Head of caudate nucleus (tissue), 42 donors: ENCODE data around the gene NOL7.

Source experiments
- DNase-seq, 42 donors: peaks; one replicate each; pipeline versions ENCODE4 v3.0.0 to v3.0.0-alpha.2; 2020 to 2021; ENCODE audit warnings: mixed read lengths in 7 of 42
- intact Hi-C: fragments of 100-400 bp; cut with DNase I; formaldehyde crosslinking; loops from one replicate; pipeline ENCODE4 v1.15.0; 2022

Gene NOL7

DNA sequence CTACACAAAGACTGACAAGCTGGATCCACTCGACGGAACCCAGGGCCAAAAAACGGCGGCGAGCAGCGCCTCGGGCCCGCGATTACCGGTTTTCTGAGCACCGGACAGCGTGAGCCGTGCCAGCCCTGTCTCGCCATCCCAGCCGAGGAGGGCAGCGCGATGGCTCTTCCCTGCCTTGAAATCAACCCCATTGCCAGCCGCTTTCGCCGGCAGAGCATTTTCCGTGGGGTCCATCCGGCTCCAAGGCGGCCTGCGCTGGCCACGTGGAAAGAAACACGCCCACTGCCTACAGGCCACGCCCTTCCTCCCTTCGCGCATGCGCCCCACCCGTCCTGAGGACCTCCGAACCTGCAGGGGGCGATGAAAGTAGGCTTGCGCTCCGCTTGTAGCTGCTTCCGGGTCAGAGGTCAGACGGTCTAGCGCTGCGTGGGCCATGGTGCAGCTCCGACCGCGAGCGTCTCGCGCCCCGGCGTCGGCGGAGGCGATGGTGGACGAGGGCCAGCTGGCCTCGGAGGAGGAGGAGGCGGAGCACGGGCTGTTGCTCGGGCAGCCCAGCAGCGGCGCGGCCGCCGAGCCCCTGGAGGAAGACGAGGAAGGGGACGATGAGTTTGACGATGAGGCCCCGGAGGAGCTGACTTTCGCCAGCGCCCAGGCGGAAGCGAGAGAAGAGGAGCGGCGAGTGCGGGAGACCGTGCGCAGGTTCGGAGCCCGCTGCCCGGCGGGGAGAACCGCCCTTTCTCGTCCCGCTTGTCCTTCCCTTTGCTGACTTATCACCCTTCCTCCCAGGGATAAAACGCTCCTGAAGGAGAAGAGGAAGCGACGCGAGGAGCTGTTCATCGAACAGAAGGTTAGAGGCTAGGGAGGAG lies at the start of gene NOL7:
Gene NOL7 (plus strand): TSS at position 410 of the 866 bp plus-strand sequence. CDS start 24 bp downstream, at position 434.
- DNase-seq, result peak; percentile 93 to 99 (median 97)
- intact Hi-C loops, result loop anchor here (1.0 to 5.0 kb wide), 3 partner anchors 41 to 197 kb away; partner anchors contain the start of genes MCUR1, RANBP9 and SIRT5

DNA sequence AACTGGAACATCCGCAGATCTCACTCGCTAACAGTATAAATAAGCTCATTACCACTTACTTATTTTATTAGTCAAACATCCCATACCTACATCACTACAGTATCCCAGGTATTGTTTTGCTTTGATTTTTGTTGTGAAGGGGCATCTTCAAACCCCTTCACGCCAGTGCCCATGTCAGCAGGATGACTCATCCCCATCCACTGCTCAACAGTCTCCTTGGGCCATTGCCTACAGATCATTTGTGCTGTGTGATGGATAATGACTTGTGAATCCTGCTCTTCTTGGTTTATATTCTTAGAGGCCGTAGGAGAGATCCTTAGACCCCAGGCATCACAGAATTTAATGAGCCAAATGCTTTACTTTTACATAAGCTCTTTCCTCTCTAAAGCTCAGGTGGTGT lies 49.2 kb upstream of the NOL7 start:
- DNase-seq, result no peak
- intact Hi-C loops, result no loop called here

DNA sequence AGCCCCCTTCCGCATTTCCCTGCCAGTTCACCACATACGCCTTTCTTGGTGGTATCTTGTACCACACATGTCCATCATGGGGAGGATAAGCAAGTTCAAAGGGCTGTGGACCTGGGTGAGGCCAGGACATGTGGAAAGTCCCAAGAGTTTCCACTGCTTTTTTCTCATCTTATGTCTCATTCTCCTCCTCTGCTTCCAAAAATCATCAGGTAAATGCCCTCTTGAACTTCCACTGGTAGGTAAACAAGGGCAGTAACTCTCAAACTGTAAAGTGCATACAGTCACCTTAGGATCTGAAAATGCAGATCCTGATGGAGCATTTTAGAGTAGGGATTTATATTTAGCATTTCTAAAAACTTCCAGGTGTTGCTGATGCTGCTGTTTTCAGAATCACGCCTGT lies 48.6 kb upstream of the NOL7 start:
- intact Hi-C loops, result no loop called here
- no peak for DNase-seq

DNA sequence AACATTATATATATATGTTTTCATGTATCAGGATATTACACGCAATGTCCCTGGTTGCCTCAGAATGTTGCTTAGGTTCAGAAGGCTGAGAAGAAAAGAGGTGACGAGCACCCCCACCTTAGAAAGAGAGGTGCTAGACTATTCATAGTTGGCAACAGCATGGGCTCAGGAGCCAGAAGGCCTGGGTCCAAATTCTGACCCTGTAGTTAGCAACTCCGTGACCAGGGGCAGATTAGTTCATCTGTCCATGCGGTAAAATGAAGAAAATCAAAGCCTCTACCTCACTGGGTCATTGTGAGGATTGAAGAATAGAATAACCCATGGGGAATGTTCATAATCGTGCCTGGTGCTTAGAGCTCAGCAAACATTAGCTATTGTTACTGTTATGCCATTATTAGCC lies 46.2 kb upstream of the NOL7 start:
- no peak for DNase-seq
- intact Hi-C loops, result no loop called here

DNA sequence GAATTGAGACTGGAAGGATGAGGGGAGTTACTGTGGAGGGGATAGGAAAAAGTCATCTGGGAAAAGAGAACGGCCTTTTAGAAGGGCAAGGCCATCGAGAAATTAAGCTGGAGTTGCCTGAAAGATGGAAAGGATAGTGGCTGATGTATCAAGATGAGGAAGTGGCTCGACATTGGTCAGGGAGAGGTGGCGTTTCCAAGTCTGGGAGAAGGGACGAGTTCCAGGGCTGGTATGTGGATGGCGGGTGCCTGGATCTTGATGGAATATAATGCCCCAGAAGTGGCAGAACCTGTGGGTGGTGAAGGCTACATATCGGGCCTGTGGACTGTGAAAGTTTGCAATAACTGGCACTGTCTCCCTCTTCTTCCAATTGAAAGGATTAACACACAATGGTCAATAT lies 42.9 kb upstream of the NOL7 start:
- DNase-seq, result no peak
- intact Hi-C loops, result loop anchor here (5.0 to 10.0 kb wide), 4 partner anchors 117 to 237 kb away; partner anchors contain the start of gene RANBP9

DNA sequence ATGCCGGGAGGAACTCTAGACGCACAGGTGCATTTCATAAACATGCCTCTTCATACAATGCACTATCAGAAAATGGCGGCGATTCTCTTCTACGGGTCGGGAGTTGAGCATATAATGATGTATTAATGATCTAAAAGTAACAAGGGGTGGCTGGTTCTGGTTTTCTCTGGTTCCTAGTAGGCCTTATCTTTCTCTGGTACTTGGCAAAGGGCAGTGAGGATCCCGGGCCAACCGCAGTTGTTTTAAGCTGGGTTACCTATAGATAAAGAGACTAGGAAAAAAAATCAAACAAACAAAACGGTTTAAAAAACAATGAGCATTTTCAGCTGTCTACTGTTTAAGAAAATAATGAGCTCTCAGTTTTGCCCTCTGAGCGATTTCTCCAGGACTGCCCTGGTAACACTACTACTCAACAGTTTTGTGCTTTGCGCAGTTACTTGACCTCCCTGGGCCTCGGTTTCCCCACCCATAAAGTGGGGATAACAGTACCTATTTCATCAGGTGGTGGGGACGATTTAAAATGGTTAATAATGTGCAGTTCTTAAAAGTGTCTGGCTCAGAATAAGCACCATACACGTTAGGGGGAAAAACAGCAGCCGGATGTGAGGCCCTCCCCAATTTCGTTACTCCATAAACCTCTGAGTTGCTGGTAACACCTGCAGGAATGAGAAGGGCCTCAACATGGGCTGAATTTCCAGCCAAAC lies 42.0 kb upstream of the NOL7 start:
- intact Hi-C loops, result loop anchor here (5.0 to 10.0 kb wide), 4 partner anchors 118 to 238 kb away; partner anchors contain the start of gene RANBP9
- no peak for DNase-seq

DNA sequence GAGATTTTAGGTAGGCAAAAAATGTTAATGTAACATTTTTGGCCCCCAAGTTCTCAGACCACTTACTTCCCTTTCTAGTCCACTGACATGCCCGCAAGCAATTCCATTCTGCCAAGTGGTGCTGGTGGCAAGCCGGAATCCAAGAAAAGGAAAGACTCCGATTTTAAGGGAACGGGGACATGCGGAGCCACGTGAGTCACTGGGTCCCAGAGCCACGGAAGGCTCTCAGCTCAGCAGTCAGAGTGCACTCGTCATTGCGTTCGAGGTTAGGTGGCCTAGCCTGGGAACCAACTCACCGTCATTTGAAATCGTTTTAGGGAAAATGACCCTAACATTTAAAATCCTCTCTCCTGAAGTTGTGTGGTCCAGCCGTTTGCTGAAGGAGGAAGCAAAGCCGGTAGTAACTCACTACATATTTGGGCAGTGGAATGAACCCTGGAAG lies 41.4 kb upstream of the NOL7 start:
- intact Hi-C loops, result loop anchor here (1.0 to 10.0 kb wide), 5 partner anchors 42 to 239 kb away; partner anchors contain the start of genes NOL7 and RANBP9
- DNase-seq, result peak in 41 of 42 donors; percentile 7 to 80 (median 44)

DNA sequence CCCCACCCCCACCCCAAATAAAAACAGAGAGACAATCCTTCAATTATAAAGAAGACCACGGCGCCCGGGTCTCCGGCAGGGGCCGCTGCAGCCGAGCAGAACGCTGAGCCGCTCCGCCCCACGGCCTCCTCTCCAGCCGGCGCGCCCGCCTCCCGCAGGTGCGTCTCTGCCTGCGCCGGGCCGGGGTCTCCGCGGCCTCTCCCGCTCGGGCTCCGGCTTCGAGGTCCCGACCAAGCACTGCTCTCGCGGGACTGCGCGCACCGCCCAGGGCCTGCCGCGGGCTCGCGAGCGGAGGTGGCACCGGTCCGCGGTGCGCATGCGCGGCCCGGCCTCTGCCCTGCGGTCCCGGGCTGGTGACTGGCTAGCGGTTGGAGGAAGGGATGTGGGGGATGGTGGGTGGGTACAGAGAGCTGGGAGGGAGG lies 41.0 kb upstream of the NOL7 start:
- intact Hi-C loops, result loop anchor here (1.0 to 10.0 kb wide), 5 partner anchors 41 to 239 kb away; partner anchors contain the start of genes NOL7 and RANBP9
- peak; percentile 69 to 95 (median 90) for DNase-seq

DNA sequence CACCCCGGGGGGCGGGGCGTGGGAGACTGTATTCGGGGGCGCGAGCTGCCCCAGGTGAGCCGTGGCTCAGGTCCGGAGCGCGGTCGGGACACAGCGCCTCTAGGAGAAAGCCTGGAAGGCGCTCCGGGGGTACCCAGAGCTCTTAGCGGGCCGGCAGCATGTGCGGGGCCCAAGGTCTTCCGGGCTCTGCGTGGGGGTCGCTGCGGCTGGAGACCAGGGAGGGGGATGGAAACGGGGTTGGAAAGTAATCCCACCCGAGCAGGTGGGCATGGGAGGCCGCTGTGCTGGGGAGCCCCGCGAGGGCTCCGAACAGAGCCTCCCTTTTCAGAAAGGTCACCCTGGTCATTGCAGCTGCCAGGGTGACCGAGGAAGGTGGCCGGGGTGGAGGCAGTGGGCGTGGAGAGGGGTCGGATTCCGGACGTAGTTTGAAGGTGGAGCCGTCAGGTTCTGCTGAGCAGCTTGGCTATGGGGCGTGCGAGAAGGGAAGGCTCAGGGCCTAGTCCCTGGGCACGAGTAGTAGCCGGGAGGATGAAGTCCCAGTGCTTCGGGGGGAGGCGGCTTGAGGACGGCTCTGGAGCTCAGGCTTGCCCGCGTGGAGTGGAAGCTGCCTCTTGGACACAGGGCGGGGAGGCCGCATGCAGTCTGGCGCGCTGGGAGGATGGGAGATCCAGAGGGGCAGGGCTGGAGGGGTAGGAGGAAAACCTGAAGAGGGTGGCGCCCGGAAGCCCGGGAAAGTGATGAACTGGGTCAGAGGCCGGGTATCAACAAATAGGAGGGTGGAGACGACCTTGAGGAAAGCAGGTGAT lies 40.4 kb upstream of the NOL7 start, which contains the start of gene SIRT5:
Gene SIRT5 (plus strand): TSS at position 31 of the 806 bp plus-strand sequence. CDS start 9,510 bp downstream, outside the sequence.
- DNase-seq, result peak; percentile 57 to 91 (median 80)
- intact Hi-C loops, result loop anchor here (1.0 to 10.0 kb wide), 5 partner anchors 41 to 240 kb away; partner anchors contain the start of genes NOL7 and RANBP9

DNA sequence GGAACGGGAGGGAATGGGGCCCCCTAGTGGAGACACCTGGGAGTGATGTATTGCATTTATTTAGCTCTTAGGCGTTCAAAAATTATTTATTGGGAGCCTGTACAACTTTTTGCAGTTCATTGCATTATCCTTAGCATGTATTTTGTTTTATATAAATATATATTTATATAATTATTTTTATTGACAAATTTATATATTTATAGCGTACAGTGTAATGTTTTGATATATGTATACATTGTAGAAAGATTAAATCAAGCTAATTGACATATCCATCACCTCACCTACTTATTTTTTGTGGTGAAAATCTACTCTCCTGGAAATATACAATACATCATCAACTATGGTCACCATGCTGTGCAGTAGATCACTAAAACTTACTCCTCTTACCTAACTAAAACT lies 39.8 kb upstream of the NOL7 start:
- intact Hi-C loops, result loop anchor here (10.0 kb wide), 3 partner anchors 121 to 241 kb away; partner anchors contain the start of gene RANBP9
- DNase-seq, result no peak

DNA sequence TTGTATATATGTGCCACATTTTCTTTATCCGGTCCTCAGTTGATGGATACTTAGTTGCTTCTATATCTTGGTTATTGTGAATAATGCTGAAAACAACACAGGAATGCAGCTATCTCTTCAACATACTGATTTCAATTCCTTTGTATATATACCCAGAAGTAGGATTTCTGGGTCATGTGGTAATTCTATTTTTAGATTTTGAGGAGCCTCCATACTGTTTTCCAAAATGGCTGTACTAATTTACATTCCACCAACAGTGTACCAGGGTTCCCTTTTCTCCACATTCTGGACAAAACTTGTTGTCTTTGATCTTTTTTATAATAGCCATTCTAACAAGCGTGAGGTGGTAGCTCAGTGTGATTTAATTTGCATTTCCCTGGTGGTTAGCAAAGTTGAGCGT lies 39.1 kb upstream of the NOL7 start:
- DNase-seq, result no peak
- intact Hi-C loops, result loop anchor here (10.0 kb wide), 3 partner anchors 121 to 241 kb away; partner anchors contain the start of gene RANBP9

DNA sequence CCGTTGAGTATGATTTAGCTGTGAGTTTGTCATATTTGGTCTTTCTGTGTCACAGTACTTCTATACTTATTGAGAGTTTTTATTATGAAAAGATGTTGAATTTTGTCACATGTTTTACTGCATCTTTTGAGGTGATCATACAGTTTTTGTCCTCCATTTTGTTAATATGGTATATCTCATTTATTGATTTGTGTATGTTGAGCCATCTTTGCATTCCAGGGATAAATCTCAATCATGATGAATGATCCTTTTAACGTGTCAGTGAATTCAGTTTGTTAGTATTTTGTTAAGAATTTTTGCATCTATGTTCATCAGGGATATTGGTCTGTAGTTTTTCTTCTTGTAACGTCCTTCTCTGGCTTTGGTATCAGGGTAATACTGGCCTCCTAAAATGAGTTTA lies 37.2 kb upstream of the NOL7 start:
- intact Hi-C loops, result loop anchor here (10.0 kb wide), 3 partner anchors 123 to 243 kb away; partner anchors contain the start of gene RANBP9
- DNase-seq, result no peak

DNA sequence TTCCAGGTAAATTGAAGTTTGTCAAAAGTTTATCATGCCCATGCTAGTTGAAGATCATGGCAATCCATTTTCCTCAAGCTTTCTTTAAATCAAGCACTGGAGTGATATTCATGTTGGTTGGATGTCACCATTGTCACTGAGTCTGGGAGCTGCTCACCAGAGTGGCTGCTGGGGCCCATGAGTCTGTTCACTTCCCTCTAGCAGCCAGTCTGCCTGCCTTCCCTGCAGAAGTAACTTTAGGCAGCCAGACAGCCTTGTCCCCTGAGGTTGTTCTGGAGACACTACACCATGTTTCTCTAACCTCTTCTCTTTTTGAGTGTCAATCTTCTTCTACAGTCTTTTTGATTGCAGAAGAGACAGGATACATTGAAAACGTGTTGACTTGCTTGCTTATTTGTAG lies 35.2 kb upstream of the NOL7 start:
- DNase-seq, result peak in 1 of 42 donors; percentile 21
- intact Hi-C loops, result loop anchor here (10.0 kb wide), 3 partner anchors 125 to 245 kb away; partner anchors contain the start of gene RANBP9

DNA sequence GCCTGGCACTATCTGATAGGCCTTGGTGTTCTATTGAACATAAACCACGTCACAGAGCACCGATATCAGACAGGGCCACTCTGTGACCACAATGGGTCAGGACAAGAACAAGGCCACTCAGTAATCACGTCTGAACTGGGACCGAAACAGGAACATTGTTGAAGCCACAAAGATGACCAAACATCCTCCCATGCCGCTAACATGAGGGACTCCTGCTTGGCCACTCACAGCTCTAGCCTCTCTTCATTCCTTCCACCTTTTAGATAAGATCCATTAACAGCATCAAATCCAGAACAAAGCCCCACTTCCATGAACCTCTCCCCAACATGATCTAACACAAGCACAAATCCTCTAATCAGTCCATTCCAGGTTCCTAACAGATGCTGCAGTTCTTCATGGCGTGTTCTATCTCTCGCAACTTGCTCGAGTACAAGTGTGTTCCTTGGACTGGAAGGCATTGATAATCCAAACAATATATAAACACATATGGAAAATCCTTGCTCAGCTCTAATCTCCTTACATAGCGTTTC lies 33.4 kb upstream of the NOL7 start:
- intact Hi-C loops, result no loop called here
- DNase-seq, result peak in 14 of 42 donors; percentile 15 to 45 (median 29)

DNA sequence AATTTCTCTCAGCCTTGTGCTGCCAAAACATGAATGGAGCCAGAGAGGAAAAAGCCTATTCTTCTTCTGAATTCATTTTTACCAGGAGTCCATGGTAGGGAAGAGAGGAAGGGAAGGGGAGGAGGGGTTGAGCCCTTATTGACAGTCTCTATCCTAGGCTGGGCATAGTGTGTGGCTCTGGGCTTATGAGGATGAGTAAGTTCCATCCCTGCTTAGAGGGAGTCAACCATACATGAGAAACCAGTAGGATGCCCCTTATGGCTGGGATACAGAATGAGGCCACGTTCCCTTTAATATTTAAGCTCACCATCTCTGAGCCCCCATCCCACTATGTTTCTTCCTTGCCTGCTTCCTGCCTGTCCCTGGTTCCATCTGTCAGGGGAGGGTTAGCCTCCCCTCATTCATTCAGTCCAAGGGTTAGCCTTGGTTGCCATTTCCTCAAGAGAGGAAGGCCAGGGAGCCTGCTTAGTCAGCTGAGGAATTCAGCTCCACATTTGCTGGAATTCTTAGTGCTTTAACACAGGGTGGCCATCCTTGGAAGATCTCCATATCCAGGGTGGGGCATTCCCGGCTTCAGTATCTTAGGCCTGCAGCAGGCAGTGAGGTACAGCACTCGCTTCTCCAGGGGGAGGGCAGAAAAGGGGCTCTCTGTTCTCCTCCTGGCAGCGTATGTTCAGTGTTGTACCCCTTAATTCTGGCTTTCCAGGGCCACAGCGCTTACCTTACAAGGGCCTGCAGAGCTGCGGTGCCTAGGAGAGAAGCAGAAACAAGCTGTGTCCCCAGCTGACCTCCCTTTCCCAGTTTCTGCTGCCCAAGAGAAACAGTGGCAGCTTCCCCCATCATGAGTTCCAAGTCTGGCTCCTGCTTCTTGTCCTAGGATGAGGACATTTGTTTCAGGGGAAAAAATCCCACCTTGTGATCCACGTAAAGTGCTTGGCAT lies 28.3 kb upstream of the NOL7 start:
- intact Hi-C loops, result no loop called here
- no peak for DNase-seq

DNA sequence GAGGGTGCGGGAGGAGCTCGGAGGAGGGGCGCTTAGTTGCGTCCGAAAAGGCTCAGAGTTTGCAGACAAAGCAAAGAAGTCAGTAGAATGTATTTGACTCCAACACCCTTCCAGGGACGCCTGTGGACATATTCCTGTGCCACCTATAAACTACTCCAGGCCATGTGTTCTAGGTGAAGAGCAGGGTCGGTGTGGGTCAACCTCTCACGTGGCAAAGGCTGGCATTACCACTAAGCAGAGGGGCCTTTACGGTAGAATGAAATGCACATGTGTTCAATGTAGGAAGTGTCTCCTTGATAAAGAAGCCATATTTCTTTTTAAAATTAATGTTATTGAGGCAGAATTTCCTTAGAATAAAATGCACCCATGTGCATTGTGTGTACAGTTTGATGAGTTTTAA lies 25.3 kb upstream of the NOL7 start:
- no peak for DNase-seq
- intact Hi-C loops, result no loop called here

DNA sequence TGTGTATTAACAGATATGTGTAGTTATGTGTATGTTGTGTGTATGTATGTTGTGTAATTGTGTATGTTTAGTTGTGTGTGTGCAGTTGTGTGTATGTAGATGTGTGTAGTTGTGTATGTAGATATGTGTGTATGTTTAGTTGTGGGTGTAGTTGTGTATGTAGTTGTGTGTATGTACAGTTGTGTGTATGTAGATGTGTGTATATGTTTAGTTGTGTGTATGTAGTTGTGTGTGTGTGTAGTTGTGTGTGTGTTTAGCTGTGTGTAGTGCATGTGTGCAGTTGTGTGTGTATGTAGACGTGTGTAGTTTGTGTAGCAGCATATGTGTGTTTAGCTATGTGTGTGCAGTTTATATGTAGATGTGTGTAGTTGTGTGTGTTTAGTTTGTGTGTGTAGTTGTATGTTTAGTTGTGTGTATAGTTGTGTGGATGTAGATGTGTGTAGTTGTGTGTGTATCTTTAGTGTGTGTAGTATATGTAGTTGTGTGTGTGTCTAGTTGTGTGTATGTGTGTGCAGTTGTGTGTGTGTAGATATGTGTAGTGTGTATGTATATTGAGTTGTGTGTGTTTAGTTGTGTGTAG lies 24.5 kb upstream of the NOL7 start:
- intact Hi-C loops, result no loop called here
- no peak for DNase-seq
